TTC549 (cell line): ENCODE data around the gene NSRP1.
"Not testable (repeated sequence)": the region's sequence is repeated elsewhere in the genome, so short reads cannot be mapped to it uniquely, and the experiment has no call there.

Experiments used
- FAIRE-seq: peaks from 2 replicates; lab custom pipeline; 2012; peaks lifted over from hg19 to GRCh38; lab: Jason Lieb, UNC

NSRP1 gene

DNA sequence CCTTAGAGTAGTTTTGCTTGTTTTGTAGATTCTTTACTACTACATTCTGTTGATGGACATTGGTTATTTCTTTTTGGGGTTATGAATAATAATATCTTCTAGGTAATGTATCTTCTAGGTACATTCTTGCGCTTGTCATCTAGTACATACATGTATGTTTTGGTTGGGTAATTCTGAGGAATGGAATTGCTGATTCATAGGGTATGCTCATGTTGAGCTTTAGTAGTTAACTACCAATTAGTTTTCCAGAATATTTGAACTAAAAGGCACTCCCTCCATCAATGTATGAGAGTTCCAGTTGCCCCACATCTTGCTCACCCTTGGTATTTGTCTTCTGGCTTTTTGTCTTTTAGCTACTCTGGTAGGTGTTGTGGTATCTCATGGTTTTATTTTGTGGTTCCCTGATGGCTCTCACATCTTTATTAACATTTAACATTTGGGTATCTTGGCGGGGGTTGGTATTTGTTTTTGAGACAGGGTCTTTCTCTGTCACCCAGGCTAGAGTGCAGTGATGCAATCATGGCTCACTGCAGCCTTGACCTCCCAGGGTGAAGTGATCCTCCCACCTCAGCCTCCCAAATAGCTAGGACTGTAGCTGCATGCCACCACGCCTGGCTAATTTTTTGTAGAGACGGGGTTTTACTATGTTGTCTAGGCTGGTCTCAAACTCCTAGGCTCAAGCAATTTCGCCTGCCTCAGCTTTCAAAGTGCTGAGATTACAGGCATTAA lies 71.8 kb downstream of the NSRP1 start:
- FAIRE-seq: no peak

- FAIRE-seq: no peak
Observed at GRCh38 chr17:30191072-30191471, 74.5 kb downstream of the NSRP1 start.

GRCh38 chr17:30196504-30196903 lies 79.9 kb downstream of the NSRP1 start:
- FAIRE-seq: no peak

GRCh38 chr17:30197416-30197815 lies 80.8 kb downstream of the NSRP1 start:
- FAIRE-seq: no peak

GRCh38 chr17:30199600-30199999 lies 83.0 kb downstream of the NSRP1 start:
- no peak for FAIRE-seq

- FAIRE-seq: no peak
Observed at GRCh38 chr17:30200106-30200505, 83.5 kb downstream of the NSRP1 start.

DNA sequence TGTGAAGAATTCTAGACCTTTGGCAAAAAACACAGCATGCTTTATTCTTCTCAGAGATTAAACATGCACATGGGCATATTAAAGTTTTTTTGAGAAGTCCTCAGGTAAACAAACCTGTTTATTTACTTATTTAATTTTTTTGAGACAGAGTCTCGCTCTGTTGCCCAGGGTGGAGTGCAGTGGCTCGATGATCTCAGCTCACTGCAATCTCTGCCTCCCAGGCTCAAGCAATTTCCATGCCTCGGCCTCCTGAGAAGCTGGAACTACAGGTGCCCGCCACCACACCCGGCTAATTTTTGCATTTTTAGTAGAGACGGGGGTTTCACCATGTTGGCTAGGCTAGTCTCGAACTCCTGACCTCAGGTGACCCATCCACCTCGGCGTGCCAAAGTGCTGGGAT lies 84.0 kb downstream of the NSRP1 start:
- not testable (repeated sequence) for FAIRE-seq

DNA sequence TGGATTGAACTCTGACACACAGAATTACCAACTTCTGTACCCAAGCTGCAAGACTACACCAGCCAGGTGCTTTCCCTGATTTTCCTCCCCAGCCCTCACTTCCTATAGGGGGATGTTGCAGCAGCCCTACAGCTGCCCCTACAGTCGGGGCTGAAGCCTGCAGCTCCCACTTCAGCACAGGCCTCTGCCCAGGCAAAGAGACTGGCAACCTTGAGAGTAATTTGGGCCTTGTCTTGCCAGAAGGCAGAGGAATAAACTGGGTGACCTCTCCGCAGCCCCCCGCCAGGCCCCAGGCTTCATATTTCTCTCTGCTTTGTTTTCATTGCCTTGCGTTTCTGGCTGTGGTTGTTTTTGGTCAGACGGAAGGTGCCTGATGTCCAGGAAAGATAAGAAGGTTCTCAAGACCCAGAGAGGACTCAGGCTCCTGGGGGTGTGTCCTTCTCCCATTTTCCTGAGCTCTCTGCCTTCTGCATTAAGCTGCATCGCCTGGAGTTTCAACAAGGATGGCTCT lies 86.9 kb downstream of the NSRP1 start:
- FAIRE-seq: no peak

GRCh38 chr17:30207655-30208054 lies 91.0 kb downstream of the NSRP1 start:
- no peak for FAIRE-seq

DNA sequence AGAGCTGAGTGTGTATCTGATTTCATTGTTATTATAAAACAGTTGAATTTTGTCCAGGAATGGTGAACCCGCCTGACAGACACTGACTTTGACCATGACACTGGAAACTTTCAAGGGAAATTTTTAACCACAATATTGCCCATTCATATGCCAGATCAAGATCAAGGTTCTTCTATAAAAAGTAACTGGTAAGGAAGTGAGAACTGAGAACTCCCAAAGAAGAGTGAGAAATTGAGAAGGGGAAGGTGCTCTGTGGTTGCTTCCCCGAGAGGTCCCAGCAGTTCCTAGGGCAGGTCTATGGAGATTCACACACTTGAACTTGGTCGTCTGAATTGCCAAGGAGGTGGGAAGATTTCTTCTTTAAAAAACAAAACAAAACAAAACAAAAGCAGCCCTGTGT lies 91.6 kb downstream of the NSRP1 start:
- no peak for FAIRE-seq

DNA sequence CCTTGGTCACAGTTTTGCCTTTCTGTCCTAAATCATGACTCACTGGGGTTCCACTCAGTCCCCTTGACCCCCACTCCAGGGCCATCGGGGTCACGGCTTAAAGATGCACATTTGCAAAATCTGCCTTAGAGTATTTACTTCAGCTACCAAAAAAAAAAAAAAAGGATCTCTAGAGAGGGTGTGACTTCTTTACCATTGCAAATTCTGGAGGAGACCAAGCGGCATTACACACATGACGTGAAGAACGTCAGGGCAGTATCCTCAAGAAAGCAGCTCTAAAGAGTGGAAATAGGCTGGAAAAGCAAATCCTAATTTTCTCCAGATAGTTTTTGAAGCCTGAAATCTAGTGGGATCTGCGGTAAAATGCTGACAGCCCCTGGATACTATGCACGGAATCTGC lies 93.3 kb downstream of the NSRP1 start:
- no peak for FAIRE-seq

- FAIRE-seq: no peak
Observed at GRCh38 chr17:30210366-30210765, 93.8 kb downstream of the NSRP1 start.

DNA sequence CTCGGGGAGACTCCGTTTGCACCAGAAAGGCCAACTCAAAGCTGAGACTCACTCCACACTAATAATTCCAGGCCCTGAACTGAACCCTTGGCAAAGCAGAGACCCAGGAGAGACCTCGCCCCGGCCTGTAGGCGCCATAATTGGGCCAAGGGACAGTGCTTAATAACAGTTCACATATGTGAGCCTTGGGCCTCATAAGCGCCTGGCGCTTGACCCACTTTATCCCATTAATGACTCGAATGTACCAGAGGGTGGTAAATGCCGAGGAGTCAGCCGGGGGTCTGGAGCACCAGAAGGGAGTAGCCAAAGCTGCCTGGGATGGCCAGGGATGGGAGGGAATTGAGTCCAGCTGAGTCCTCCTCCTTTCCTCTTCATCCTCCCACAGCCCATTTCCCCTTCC lies 94.3 kb downstream of the NSRP1 start:
- FAIRE-seq: no peak

DNA sequence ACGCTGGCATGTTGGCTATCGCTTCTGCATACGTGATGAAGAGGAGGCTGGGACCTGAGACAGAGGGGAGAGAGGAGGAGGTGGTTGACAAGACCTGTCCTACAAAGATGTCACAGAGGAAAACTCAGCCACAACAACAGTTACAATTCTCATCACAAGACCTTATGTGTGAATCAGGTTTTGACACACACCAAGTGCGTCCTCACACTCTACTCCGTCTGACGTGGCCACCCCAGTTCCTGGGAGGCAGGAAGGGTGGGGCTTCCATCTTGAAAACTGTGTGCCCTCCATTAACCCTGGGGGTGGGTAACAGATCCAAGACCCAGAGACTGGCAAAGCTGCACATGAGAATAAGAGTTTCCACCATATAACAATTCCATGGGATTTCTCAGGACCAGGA lies 94.8 kb downstream of the NSRP1 start:
- no peak for FAIRE-seq

DNA sequence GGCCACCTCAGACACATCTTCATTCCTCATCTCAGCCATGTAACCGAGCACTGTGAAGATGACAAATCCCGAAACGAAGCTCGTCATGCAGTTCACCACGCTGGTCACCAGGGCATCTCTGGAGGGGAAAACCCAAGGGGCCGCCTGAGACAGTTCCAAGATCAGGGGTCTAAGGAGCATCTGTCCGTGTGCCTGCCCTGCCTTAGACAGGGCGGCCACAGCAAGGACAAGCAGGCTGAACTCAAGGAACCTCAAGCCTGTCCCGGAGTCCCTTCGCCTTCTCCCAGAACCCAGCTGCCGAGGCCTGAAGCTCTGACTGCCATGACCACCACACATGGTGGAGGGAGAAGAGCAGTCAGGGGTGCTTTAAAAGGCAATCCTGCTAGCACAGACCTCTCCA lies 96.1 kb downstream of the NSRP1 start:
- FAIRE-seq: no peak

- FAIRE-seq: no peak
Observed at GRCh38 chr17:30217054-30217453, 100.4 kb downstream of the NSRP1 start.

- FAIRE-seq: no peak
Observed at GRCh38 chr17:30217746-30218245, 101.2 kb downstream of the NSRP1 start.

DNA sequence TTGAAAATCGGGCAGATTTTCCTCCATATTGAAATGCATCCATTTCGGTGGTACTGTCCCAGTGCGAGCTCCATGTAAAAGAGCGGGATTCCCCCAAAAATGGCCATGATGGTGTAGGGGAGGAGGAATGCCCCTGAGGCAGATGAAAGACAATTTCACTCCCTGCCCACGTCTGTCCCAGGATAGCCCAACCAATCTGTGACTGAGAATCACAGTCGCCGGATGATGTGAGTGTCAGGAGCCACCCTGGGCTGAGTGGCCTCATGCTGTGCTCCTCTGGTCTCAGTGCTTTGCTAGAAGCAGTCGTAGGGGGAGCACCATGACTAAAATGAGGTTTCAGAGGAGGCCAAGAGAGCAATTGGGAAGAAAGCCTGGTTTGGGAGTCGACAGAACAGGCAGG lies 102.2 kb downstream of the NSRP1 start:
- FAIRE-seq: no peak

- no peak for FAIRE-seq
Observed at GRCh38 chr17:30219315-30219714, 102.7 kb downstream of the NSRP1 start.

- no peak for FAIRE-seq
Observed at GRCh38 chr17:30219833-30220232, 103.2 kb downstream of the NSRP1 start.

GRCh38 chr17:30220414-30220813 lies 103.8 kb downstream of the NSRP1 start:
- no peak for FAIRE-seq

DNA sequence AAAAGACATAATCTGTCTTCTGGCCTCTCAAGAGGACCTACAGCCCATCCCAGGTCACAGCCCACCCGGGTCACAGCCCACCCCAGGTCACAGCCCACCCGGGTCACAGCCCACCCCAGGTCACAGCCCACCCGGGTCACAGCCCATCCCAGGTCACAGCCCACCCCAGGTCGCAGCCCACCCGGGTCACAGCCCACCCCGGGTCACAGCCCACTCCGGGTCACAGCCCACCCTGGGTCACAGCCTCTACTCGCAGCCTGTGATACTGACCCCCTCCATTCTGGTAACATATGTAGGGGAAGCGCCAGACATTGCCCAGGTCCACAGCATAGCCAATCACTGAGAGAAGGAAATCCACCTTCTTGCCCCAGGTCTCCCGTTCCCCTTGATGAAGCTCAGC lies 104.7 kb downstream of the NSRP1 start:
- FAIRE-seq: no peak

- FAIRE-seq: no peak
Observed at GRCh38 chr17:30222251-30222650, 105.6 kb downstream of the NSRP1 start.

- no peak for FAIRE-seq
Observed at GRCh38 chr17:30222721-30223175, 106.1 kb downstream of the NSRP1 start.
